H1 (cell line): ENCODE data around the gene RMND5B. TPM values are rescaled to one million over a fixed set of nuclear protein-coding genes. Genes with fewer than 3 reads are reported as not detected.

Experiments
- CTCF ChIA-PET: fragments of 300-600 bp; sonication (Branson Sonifier 250); formaldehyde crosslinking; loops from one replicate; lab custom pipeline; 2021; ENCODE audit not compliant: partially characterized antibody; lab: Charles Lee
- POLR2A ChIA-PET: fragments of 300-600 bp; sonication (Branson Sonifier 250); formaldehyde crosslinking; loops from one replicate; lab custom pipeline; 2021; ENCODE audit warnings: inconsistent platforms; ENCODE audit not compliant: partially characterized antibody; lab: Charles Lee
- DNase-seq, 2 experiments: peaks; one replicate each; pipeline versions ENCODE4 v3.0.0 to v3.0.0-alpha.2; 2010 to 2022; ENCODE audit warnings: low spot score in 2 of 2, low read depth in 1 of 2, mixed read lengths in 1 of 2
- FAIRE-seq: peaks from 2 replicates; lab custom pipeline; 2011; peaks lifted over from hg19 to GRCh38; lab: Jason Lieb, UNC
- H2AFZ ChIP-seq: 2 replicates; pipeline ENCODE4 v1.8.1; 2012; ENCODE audit warnings: low read length, inconsistent platforms
- H2AK5ac ChIP-seq: 2 replicates; pipeline ENCODE4 v1.6.1; 2013; ENCODE audit warnings: low read depth, low read length
- H2BK120ac ChIP-seq: replicated peaks from 2 replicates; pipeline ENCODE3; 2013; ENCODE audit warnings: low read depth, low read length, inconsistent platforms
- H2BK12ac ChIP-seq: 2 replicates; pipeline ENCODE4 v1.6.1; 2013; ENCODE audit warnings: low read depth, low read length
- H2BK15ac ChIP-seq: 2 replicates; pipeline ENCODE4 v1.6.1; 2013; ENCODE audit warnings: low read length
- H2BK20ac ChIP-seq: 2 replicates; pipeline ENCODE4 v1.6.1; 2013; ENCODE audit warnings: low read length
- H2BK5ac ChIP-seq: 2 replicates; pipeline ENCODE4 v1.6.1; 2013; ENCODE audit warnings: low read depth, low read length
- H3K14ac ChIP-seq: 2 replicates; pipeline ENCODE4 v1.6.1; 2013; ENCODE audit warnings: inconsistent platforms; ENCODE audit not compliant: insufficient read length
- H3K18ac ChIP-seq: 2 replicates; pipeline ENCODE4 v1.6.1; 2013; ENCODE audit warnings: low read length; ENCODE audit errors: extremely low read depth
- H3K23ac ChIP-seq: 2 replicates; pipeline ENCODE4 v1.6.1; 2013; ENCODE audit warnings: inconsistent platforms; ENCODE audit not compliant: insufficient read length
- H3K23me2 ChIP-seq: 2 replicates; pipeline ENCODE4 v1.6.1; 2013; ENCODE audit warnings: low read depth, low read length
- H3K27ac ChIP-seq: 2 replicates; pipeline ENCODE4 v1.6.1; 2011; ENCODE audit warnings: low read depth, low read length, inconsistent platforms
- H3K27me3 ChIP-seq, 4 experiments: replicated peaks in 1 of 4; 1 replicate in 1 of 4; 2 replicates in 3 of 4; pipeline versions ENCODE4 v1.6.1 to v1.8.1; 2011 to 2013; ENCODE audit warnings: low read length in 3 of 4, mild to moderate bottlenecking in 3 of 4, inconsistent platforms in 2 of 4, mixed read lengths in 2 of 4, moderate library complexity in 1 of 4; ENCODE audit not compliant: control insufficient read depth in 3 of 4, insufficient read depth in 3 of 4; ENCODE audit errors: extremely low read depth in 1 of 4
- H3K36me3 ChIP-seq, 4 experiments: 2 replicates each; pipeline versions ENCODE4 v1.6.1 to v1.8.1; 2011 to 2013; ENCODE audit warnings: mild to moderate bottlenecking in 4 of 4, low read length in 3 of 4, moderate library complexity in 2 of 4, control low read depth in 1 of 4, inconsistent platforms in 1 of 4; ENCODE audit not compliant: insufficient read depth in 4 of 4, control insufficient read depth in 2 of 4
- H3K4ac ChIP-seq: replicated peaks from 2 replicates; pipeline ENCODE3; 2013; ENCODE audit warnings: low read length, low read depth, mixed read lengths, inconsistent platforms; ENCODE audit not compliant: insufficient read length
- H3K4me1 ChIP-seq, 4 experiments: replicated peaks in 1 of 4; 1 replicate in 1 of 4; 2 replicates in 3 of 4; pipeline versions ENCODE4 v1.6.1 to v1.8.1; 2011 to 2013; ENCODE audit warnings: low read length in 3 of 4, inconsistent platforms in 2 of 4, mixed read lengths in 1 of 4; ENCODE audit not compliant: insufficient read depth in 4 of 4, control insufficient read depth in 3 of 4
- H3K4me2 ChIP-seq, 2 experiments: 2 replicates each; pipeline versions ENCODE4 v1.6.1 to v1.8.1; 2011 to 2013; ENCODE audit warnings: low read depth in 2 of 2, low read length in 2 of 2, control low read depth in 1 of 2, inconsistent platforms in 1 of 2, mild to moderate bottlenecking in 1 of 2; ENCODE audit not compliant: insufficient read depth in 1 of 2
- H3K4me3 ChIP-seq, 4 experiments: fragments of 200-600, 300-600 bp in 1 of 4; sonication (generic), shearing (Covaris generic), sonication (Bioruptor Twin) in 1 of 4; 2 replicates each; pipeline versions ENCODE4 v1.5.1 to v1.8.1; 2011 to 2016; ENCODE audit warnings: low read length in 4 of 4, low read depth in 3 of 4, control low read depth in 2 of 4, inconsistent platforms in 2 of 4, mild to moderate bottlenecking in 2 of 4, mixed read lengths in 1 of 4, moderate library complexity in 1 of 4; ENCODE audit not compliant: insufficient read depth in 2 of 4; ENCODE audit errors: extremely low read depth in 1 of 4
- H3K56ac ChIP-seq: replicated peaks from 2 replicates; pipeline ENCODE3; 2013; ENCODE audit warnings: low read depth, mild to moderate bottlenecking, mixed read lengths, low read length, inconsistent platforms; ENCODE audit not compliant: insufficient read length
- H3K79me1 ChIP-seq: 2 replicates; pipeline ENCODE4 v1.6.1; 2013; ENCODE audit warnings: low read depth, low read length, control low read depth
- H3K79me2 ChIP-seq, 2 experiments: 2 replicates each; pipeline versions ENCODE4 v1.6.1 to v1.8.1; 2012 to 2013; ENCODE audit warnings: low read length in 2 of 2, mild to moderate bottlenecking in 2 of 2, inconsistent platforms in 1 of 2; ENCODE audit not compliant: insufficient read depth in 2 of 2, control insufficient read depth in 1 of 2
- H3K9ac ChIP-seq, 4 experiments: replicated peaks in 1 of 4; 1 replicate in 1 of 4; 2 replicates in 3 of 4; pipeline versions ENCODE4 v1.6.1 to v1.8.1; 2011 to 2013; ENCODE audit warnings: low read depth in 3 of 4, low read length in 3 of 4, control low read depth in 2 of 4, mild to moderate bottlenecking in 2 of 4, moderate library complexity in 2 of 4, inconsistent platforms in 1 of 4; ENCODE audit errors: extremely low read depth in 1 of 4
- H3K9me3 ChIP-seq, 2 experiments: 2 replicates each; pipeline versions ENCODE4 v1.6.1 to v1.8.1; 2012 to 2013; ENCODE audit warnings: mild to moderate bottlenecking in 2 of 2, moderate library complexity in 2 of 2, control low read depth in 1 of 2, inconsistent platforms in 1 of 2, low read depth in 1 of 2, low read length in 1 of 2, mixed read lengths in 1 of 2; ENCODE audit not compliant: insufficient read depth in 2 of 2
- H4K20me1 ChIP-seq, 2 experiments: replicated peaks in 1 of 2; 2 replicates each; pipeline versions ENCODE3 to v1.8.1; 2011 to 2013; ENCODE audit warnings: inconsistent platforms in 2 of 2, low read length in 2 of 2, mild to moderate bottlenecking in 1 of 2; ENCODE audit not compliant: insufficient read depth in 2 of 2, control insufficient read depth in 1 of 2
- H4K5ac ChIP-seq: 2 replicates; pipeline ENCODE4 v1.6.1; 2013; ENCODE audit warnings: low read length, low read depth, mixed read lengths, inconsistent platforms; ENCODE audit not compliant: insufficient read length
- H4K8ac ChIP-seq: 2 replicates; pipeline ENCODE4 v1.8.0; 2013; ENCODE audit warnings: mild to moderate bottlenecking, moderate library complexity, low read length, inconsistent platforms; ENCODE audit not compliant: insufficient read depth; ENCODE audit errors: extremely low read depth
- H4K91ac ChIP-seq: replicated peaks from 2 replicates; pipeline ENCODE3; 2013; ENCODE audit warnings: low read length, mixed read lengths, inconsistent platforms; ENCODE audit not compliant: insufficient read length
- CBX8 ChIP-seq: fragments of 300-800, 300-1000 bp; sonication (generic); IDR thresholded peaks from 2 replicates; pipeline ENCODE4 v1.7.1; 2016; ENCODE audit warnings: low read depth, low read length, borderline replicate concordance
- CTCF ChIP-seq, 3 experiments: IDR thresholded peaks; 1 replicate in 2 of 3; 2 replicates in 1 of 3; pipeline versions ENCODE4 v1.5.1 to v1.6.1; 2011; ENCODE audit warnings: low read length in 3 of 3, mild to moderate bottlenecking in 3 of 3, inconsistent platforms in 2 of 3, low read depth in 1 of 3, moderate library complexity in 1 of 3; ENCODE audit not compliant: insufficient read depth in 1 of 3; ENCODE audit errors: control extremely low read depth in 1 of 3
- EGR1 ChIP-seq: IDR thresholded peaks from 2 replicates; pipeline ENCODE4 v1.6.1; 2011; ENCODE audit warnings: low read depth, low read length, borderline replicate concordance
- GABPA ChIP-seq: IDR thresholded peaks from 2 replicates; pipeline ENCODE4 v1.6.1; 2011; ENCODE audit warnings: mild to moderate bottlenecking, low read length, moderate library complexity, borderline replicate concordance; ENCODE audit not compliant: insufficient read depth
- MAX ChIP-seq: IDR thresholded peaks from 2 replicates; pipeline ENCODE4 v1.6.1; 2012; ENCODE audit warnings: inconsistent platforms
- RAD21 ChIP-seq, 2 experiments: IDR thresholded peaks in 1 of 2; conservative IDR thresholded peaks in 1 of 2; 2 replicates each; pipeline ENCODE4 v1.6.1; 2011; ENCODE audit warnings: low read depth in 2 of 2, low read length in 2 of 2, improper control_type of control experiment in 1 of 2, inconsistent platforms in 1 of 2, mild to moderate bottlenecking in 1 of 2, moderate library complexity in 1 of 2
- SIN3A ChIP-seq, 2 experiments: IDR thresholded peaks in 1 of 2; conservative IDR thresholded peaks in 1 of 2; 2 replicates each; pipeline ENCODE4 v1.6.1; 2011 to 2012; ENCODE audit warnings: low read length in 2 of 2, improper control_type of control experiment in 1 of 2, low read depth in 1 of 2, mild to moderate bottlenecking in 1 of 2
- WGBS, 2 experiments: shearing (Covaris generic) in 1 of 2; methylation state at CpG; one replicate each; pipeline versions ENCODE4 v1.1.6 to v1.1.7; 2013 to 2015; ENCODE audit warnings: low lambda C conversion rate in 2 of 2, mixed read lengths in 2 of 2, inconsistent platforms in 1 of 2, low coverage in 1 of 2, missing lambda C conversion rate in 1 of 2; ENCODE audit not compliant: insufficient replicate concordance in 2 of 2, insufficient coverage in 1 of 2, insufficient read length in 1 of 2; ENCODE audit errors: extremely low coverage in 1 of 2, missing lambda C conversion rate in 1 of 2; 5-methylcytosine and 5-hydroxymethylcytosine counted together
- polyA plus RNA-seq, 7 experiments: library from polyadenylated mRNA; depleted of rRNA in 3 of 7; stranded (reverse) in 5 of 7; unstranded in 2 of 7; fragments of >200 nt in 5 of 7; fragments of 200-250 nt in 2 of 7; gene quantifications; 1 replicate in 5 of 7; 2 replicates in 1 of 7; 4 replicates in 1 of 7; pipeline versions ENCODE4 v1.2.1 to v1.2.3, GENCODE V29; 2011 to 2013; ENCODE audit warnings: missing spikeins in 2 of 7, mixed read lengths in 2 of 7
- total RNA-seq: library from RNA; stranded (reverse); fragmentation: NEBNext Ultra II Directional; extraction: Animal tissue kit (Norgen Biotek cat#: 25700); gene quantifications from 2 replicates; pipeline ENCODE4 v1.2.1, GENCODE V29; 2021

Gene RMND5B
- total and polyA plus RNA-seq, 2 of the 8 experiments (the other 6 are each of a cell fraction or from before 2014, with no cell fraction given), result 75.9 to 90.2 TPM

DNA sequence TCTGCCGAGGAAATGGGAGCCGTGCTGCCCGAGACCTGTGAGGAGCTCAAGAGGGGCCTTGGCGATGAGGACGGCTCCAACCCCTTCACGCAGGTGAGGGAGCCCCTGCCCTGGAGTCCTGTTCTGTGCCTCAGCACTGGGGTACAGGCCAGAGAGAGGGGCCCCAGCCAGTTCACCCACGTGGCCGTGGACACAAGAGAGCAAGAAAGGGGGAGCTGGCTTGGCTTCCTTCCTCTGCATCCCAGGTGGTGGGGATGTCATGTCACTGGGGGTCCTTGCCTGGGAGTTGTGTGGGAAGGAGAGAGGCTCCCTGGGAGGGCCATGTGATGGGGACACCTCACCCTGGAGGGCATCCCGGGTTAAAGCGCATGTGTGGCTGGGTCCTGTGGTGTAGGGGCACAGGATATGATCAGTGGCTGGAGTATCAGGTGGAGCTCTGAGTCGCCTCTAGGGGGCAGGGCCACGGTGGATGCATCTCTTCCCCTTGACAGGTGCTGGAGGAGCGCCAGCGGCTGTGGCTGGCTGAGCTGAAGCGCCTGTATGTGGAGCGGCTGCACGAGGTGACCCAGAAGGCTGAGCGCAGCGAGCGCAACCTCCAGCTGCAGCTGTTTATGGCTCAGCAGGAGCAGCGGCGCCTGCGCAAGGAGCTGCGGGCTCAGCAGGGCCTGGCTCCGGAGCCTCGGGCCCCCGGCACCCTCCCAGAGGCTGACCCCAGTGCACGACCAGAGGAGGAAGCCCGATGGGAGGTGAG is 10.0 kb upstream of the RMND5B start:
- Histone ChIP-seq H2BK12ac (no peak overlapping the region; the same call in 1 of the 2 replicates), H3K79me1 (peaks cover 22% of the 10 kb centered on the region), H4K5ac (no peak overlapping the region), H2AK5ac (peak overlapping the region; percentile 30; the same call in 1 of the 2 replicates), H3K4me1 (peaks cover 11 to 66% (median 38%) of the 10 kb centered on the region in 4 experiments), H3K14ac (no peak overlapping the region), H3K18ac (no peak overlapping the region), H3K23ac (no peak overlapping the region), H3K23me2 (peaks cover 2% of the 10 kb centered on the region; the same call in 1 of the 2 replicates), H3K9ac (no peak overlapping the region), H3K79me2 (peaks cover 10 to 56% of the 10 kb centered on the region in 2 experiments; a peak in 3 of 4 replicates), H3K4ac (no peak overlapping the region), H4K8ac (no peak overlapping the region), H3K56ac (no peak overlapping the region), H2BK120ac (no peak overlapping the region), H3K4me3 (no peak overlapping the region), H2BK20ac (no peak overlapping the region), H2BK15ac (no peak overlapping the region), H2AFZ (no peak overlapping the region), H3K36me3 (peaks cover 9 to 29% (median 20%) of the 10 kb centered on the region in 4 experiments; a peak in 7 of 8 replicates), H4K91ac (no peak overlapping the region), H3K27ac (no peak overlapping the region; the same call in 1 of the 2 replicates), H3K9me3 (no peaks in the 10 kb centered on the region), H3K27me3 (no peaks in the 10 kb centered on the region), H3K4me2 (no peak overlapping the region), H2BK5ac (peak overlapping the region; percentile 96), H4K20me1 (peaks cover 7 to 17% of the 10 kb centered on the region in 2 experiments)
- 86% methylated on average over 25 of the region's 29 CpGs; no CpG with 5 or more reads in 1 of the 2 experiments for WGBS, 2 experiments
- ChIA-PET CTCF (interaction anchor here (0.6 to 12.9 kb wide), 24 partner anchors 9 to 609 kb away, joined by 3 to 189 read pairs (median 6); partner anchors contain the start of genes NHP2, RMND5B and ZNF354A), POLR2A (interaction anchor here (0.7 to 40.7 kb wide), 8 partner anchors 4 to 666 kb away, joined by 3 to 1250 read pairs (median 4); partner anchors contain the start of genes HNRNPAB, N4BP3, NHP2 and RMND5B)
- DNase-seq (peak; percentile 41 to 77), FAIRE-seq (no peak)
- peak; percentile 38 to 61 for TF ChIP-seq RAD21 (IDR thresholded peaks at IDR 0.05 in 1 of 2, conservative IDR thresholded peaks at IDR 0.05 in 1 of 2; ENCODE audit: low read depth in 2 of 2, low read length in 2 of 2)
- TF ChIP-seq SIN3A (conservative IDR thresholded peaks at IDR 0.05 in 1 of 2, IDR thresholded peaks at IDR 0.05 in 1 of 2; ENCODE audit: low read depth in 1 of 2, low read length in 2 of 2), result peak; percentile 42 to 70; a peak in 2 of 4 replicates
- peak; percentile 77 for TF ChIP-seq EGR1
- TF ChIP-seq CTCF (IDR thresholded peaks at IDR 0.05; ENCODE audit: control extremely low read depth in 1 of 3, insufficient read depth in 1 of 3, low read depth in 1 of 3, low read length in 3 of 3), result peak in 2 of 3 experiments; percentile 74 to 88; a peak in 3 of 4 replicates
- no peak for TF ChIP-seq CBX8
- TF ChIP-seq MAX, result peak; percentile 32; the same call in 1 of the 2 replicates
- no peak for TF ChIP-seq GABPA
